Inflammatory macrophage (primary cell): Measurements from ENCODE around the gene STUM.
"Not testable (repeated sequence)": the region's sequence is repeated elsewhere in the genome, so short reads cannot be mapped to it uniquely, and the experiment has no call there.

Experiments
- DNase-seq, 2 donors: peaks; one replicate each; pipeline ENCODE4 v3.0.0-alpha.2; 2020 to 2022

The STUM gene

DNA sequence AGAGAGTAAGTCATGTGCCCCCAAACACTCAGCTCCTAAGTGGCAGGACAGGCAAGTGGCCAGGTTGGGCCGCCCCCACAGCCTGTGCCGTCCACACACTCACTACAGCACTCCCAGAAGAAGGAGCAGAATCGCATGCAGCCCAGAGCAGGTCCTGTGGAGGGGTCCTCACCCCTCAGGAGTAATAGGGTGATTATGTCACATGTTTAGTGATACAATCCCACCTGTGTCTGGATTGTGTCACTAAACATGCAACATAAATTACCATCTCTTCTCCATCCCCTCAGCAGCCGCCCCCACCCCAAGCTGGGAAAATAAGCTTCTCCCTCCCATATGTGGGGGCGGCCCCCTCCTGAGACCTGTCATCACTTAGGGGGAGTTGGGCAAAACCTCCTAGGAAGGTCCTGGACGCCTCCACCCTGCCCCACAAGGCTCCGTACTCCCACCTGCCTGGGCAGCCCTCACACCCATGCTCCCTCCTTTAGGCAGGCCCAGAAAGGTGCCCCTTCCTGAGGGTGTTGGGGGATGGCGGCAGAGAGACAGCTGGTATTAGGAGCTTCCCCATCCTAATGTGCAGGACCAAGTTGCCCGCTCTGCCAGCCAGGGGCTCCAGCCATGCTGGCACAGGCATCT is 56.9 kb downstream of the STUM start:
- no peak for DNase-seq

DNA sequence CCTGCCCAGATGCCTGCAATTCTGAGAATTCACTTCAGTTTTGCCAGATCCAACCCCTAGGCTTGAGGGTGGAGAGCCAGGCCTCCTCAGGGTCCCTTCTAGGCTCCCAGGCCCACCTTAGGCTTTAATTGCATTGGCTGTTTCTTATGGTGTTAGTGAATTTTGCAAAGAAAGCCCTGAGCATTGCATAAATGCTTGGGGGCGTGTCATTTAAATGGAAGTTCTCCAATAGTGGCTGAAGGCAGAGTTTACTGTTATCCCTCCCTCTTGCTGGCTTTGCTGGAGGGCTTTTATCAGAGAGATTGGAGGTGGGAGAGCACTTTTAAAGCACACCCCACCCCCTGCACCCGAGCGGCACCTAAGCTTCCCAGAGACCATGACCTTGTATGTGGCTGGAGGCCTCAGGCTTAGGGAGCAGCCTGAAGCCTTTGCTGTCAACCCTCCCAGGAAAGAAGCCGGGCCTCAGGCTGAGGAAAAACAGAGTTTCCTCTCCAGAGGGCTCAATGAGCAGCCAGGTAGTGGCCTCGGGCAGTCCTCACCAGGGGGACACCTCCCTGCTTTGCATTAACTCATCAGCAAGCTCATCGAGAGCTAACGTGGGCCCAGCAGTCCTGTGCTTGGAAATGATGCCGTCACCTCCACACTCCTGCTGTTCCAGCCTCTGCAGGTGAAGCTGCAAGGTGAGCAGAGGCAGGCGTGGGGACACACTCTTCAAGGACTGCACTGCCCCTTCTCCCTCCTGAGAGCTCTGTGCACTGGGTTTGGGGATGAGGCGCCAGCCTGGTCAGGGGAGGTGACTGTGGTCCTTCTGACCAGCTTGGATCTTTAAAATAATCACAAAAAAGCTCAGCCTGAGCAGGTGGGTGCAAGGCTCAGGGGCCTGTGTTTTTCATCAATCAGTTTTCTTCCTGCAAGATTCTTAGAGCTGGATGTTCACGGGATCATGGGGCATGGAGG is 58.0 kb downstream of the STUM start:
- DNase-seq = no peak

DNA sequence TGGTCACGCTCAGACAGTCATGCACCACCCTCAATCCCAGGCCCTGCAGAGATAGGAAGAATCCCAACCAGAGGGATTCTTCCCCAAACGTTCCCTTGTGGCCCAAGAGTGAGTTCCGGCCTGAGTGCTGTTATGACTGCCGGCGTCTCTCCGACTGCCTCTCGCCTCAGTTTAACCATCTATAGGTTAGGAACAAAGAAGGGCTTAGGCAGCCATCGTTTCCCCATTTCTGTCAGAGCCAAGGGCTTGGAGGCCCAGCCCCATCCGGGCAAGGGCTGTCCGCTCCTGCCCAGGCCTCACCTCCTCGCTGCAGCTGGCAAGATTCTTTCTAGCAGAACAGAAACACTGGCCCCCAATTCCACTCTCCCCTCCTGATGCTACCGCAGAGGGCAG is 58.7 kb downstream of the STUM start:
- no peak for DNase-seq

DNA sequence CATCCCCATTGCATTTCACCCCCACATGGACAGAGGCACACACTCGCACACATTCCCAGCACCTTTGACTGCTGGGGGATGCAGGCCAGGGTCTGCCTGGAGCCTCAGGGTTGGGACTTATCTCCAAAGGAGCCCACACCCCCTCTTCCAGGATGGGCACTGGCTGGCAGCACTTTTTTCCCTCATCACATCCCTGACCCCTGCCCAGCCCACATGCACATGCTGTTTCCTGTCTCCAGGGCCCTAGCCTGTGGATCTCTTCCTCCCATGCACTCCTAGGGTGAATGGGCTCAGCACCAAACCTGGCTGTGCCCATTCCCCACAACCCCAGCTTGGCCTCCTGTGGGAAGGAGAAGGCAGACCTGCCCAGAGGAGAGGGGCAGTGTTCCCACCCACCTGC is 59.3 kb downstream of the STUM start:
- no peak for DNase-seq

DNA sequence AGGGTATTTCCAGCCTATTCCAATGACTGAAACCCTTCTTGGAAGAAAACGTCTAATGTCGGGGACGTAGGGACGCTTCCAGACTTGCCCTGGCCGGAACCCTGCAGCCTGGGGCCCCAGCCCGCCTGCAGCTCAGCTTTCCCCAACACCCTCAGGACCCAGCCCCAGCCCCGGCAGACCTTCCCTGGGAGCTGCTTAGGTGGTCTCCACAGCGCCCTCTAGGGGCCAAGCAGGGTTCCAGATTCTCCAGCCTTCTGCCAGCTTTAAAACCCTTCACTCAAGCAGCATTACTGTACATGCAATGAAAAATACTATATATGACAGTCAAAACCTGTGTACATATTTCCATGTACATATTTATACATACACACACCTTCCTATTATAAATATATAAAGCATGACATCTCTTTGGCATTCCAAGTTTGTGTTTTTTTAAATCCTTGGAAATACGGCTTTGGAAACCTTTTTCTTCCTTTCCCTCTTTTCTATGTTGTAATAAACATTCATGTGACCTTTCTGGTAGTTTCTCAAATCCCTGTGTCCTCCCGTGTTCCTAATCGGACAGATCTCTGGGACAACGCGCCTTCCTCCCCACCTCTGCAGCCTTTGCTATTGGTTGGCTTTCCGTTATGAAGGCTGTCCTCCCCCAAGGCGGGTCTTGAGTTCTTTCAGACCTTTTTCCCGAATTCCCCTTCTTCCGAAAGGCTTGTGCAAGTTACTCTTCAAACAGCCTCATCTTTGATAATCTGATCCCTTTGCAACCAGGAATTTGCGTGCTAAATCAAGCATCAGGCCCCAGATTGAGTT is 60.3 kb downstream of the STUM start:
- DNase-seq = peak; percentile 55 to 74

DNA sequence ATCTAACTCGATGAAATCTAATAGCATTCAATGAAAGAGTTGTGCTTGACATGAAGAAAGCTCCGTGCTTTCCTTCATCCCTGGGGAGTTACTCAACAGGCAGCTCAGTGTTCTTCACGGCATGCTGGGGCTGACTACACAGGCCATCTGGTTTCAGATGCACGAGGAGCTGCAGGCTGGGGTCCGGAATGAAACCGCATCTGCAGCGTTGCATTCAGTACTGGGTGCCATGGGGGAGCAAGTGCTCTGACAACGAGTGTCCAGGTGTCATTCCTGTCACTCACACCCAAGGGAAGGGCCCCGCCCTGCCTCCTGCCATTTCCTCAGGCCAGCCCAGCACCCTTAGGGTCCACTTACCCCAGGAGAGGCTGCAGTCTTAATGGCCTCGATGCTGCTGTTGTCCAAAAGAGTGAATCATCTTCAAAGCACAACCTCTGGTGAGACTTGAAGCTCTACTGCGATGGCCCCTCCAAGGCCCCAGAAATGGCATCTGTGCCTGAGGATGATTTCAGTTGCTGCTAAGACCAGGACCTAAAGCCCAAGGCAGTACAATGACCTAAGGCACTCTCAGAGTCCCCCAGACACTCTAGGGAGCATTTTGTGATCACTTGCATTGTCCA is 61.4 kb downstream of the STUM start:
- DNase-seq = no peak

DNA sequence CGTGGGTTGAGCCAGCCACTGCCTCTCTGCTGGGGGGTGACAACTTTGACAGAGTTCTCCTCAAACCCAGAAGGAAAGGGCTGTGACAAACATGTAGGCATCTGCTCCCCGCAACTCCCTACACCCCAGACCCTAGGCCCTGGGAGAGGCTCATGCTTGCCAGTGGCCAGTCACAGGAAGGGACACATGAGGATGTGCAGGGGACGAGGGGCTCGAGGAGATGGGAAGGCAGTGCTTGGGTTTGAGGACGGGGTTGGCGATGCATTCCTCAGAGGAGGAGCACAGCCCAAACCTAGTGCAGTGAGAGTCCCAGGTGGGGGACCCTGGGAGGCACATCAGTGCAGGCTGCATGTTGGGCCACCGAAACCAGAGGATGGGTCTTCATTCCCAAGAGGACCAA is 62.1 kb downstream of the STUM start:
- DNase-seq = no peak

- DNase-seq = no peak
Observed at GRCh38 chr1:226611301-226611700, 62.7 kb downstream of the STUM start.

- DNase-seq = not testable (repeated sequence)
Observed at GRCh38 chr1:226611980-226612379, 63.4 kb downstream of the STUM start.

DNA sequence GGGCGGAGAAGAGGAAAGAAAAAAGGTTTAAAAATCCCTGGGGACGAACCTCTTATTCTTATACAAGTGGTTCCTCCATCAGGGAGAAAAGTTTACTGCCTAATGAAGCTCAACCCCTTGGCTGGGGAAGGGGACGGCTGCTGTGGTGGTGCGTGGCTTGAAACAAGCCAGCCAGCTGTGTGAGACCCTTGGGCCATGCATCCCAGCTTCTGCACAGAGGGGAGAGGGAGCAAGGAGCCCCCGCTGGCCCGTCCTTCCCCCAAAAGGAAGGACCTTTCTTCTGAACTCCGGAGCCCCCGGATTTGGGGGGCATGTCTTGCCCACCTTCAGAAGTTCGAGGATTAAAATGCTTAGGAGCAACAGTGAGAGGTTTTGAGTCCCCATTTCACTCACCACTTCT is 67.3 kb downstream of the STUM start:
- no peak for DNase-seq

GRCh38 chr1:226616636-226617035 is 68.1 kb downstream of the STUM start:
- no peak for DNase-seq

DNA sequence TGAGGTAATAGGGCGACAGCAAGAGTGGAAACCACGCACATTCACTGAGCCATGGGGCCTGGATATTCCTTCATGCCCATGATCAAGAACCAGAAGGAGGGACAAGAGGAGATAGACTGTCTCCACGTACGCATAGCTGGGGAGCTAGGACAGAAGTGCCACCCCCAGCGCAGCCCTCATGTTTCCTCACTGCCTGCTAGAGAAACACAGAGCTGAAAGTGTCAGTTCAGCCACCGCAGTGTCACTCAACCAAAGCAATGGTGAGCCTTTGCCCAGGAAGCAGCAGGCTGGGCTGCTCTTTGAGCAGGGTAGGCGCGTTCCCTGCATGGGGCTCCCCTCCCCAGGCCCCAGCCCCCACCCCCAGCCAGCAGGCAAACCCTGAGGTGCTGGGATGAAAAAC is 68.5 kb downstream of the STUM start:
- no peak for DNase-seq

DNA sequence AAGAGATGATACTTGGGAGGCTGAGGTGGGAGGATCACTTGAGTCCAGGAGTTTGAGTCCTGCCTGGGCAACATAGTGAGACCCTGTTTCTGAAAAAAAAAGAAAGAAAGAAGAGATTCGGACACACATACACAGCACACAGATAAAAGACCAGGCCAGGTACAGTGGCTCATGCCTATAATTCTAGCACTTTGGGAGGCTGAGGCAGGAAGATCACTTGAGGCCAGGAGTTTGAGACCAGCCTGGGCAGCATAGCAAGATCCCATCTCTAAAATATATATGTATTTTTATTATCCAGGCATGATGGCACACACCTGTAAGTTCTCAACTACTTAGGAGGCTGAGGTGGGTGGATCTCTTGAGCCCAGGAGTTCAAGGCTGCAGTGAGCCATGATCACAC is 69.2 kb downstream of the STUM start:
- DNase-seq = not testable (repeated sequence)

GRCh38 chr1:226618380-226618779 is 69.8 kb downstream of the STUM start:
- DNase-seq = no peak

- DNase-seq = no peak
Observed at GRCh38 chr1:226619031-226619430, 70.5 kb downstream of the STUM start.

GRCh38 chr1:226622012-226622411 is 73.4 kb downstream of the STUM start:
- no peak for DNase-seq

DNA sequence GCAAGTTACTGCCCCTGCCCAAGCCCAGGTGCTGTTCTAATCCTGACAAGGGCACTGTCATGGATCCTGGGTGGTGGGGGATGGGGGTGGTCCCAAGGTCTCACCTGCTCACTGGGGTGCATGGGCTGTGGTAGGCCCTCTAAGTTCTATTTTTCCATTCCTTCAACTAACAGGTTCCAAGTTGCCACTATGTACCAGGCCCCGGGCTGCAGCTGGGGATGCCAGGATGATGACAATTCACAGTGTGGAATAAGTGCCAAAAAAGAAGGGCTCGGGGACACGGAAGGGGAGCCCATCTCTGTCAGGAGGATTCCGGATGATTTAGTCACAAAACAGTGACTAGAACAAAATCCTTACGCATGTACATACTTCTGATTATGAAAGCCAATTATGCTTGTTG is 76.0 kb downstream of the STUM start:
- no peak for DNase-seq

DNA sequence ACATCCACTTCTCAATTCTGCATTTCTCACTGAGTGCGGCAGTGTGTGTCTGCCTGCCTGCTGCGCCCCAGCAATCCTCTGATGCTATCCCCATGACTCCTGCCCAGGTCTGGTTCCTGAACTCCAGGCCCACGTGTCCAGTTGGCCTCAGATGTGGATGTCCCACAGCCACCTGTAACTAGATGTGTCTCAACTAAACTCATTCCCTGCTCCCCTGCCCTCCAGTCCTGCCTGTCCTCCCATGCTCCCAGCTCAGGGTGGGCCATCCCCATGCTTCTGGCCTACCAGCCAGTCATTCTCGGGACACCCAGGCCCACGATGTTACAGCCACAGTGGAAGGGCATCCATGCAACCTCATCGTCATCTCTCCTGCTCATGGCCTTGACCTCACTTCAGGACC is 76.8 kb downstream of the STUM start:
- no peak for DNase-seq

DNA sequence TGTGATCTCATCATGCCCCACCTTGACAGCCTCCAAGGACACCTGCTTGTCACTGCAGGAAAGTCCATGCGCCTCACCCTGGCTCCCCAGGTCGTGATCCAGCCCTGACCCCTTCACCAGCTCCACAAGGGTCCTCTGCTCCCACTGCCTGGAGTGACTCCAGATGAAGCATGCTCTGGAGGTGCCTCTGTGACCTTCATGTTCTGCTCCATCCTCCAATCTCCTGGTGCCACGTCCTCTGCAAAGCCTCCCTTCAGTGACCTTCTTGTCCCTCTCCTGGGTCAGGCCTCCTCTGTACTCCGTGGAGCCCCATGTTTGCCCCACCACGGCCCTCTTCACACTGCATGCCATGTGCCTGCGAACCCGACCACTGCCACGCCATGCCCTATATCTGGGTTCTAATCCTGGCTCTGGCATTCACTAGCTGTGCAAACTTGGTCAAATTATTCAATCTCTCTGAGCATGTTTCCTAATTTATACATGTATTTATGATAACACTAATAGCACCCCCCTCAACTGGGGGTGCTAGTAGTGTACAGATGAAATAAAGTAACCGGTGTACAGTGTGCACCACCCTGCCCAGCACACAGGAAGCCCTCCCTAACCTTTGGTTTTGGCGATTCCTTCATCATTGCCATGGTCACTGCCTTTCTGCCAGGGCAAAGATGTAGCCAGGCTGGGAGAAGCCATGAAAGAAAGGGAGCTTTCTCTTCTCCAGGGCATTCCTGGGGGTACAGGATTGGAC is 77.4 kb downstream of the STUM start:
- DNase-seq = no peak

DNA sequence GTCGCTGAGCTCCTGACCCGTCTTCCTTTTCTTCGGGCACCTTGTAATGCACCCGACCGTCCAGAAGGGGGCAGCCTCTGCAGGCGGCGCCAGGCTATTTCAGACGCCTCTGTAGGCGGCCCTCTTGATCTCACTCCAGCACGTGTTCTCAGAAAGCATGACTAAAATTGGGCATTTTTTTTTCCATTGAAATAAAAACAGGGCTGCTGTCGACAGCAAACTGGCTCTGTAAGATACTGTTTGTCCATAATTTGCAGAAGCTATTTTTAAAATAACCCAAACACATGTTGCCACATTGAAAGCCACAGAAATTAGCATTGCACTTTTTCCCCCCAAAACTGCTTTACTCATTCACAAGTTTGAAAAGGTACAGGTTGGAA is 78.0 kb downstream of the STUM start:
- DNase-seq = peak; percentile 93 to 95

DNA sequence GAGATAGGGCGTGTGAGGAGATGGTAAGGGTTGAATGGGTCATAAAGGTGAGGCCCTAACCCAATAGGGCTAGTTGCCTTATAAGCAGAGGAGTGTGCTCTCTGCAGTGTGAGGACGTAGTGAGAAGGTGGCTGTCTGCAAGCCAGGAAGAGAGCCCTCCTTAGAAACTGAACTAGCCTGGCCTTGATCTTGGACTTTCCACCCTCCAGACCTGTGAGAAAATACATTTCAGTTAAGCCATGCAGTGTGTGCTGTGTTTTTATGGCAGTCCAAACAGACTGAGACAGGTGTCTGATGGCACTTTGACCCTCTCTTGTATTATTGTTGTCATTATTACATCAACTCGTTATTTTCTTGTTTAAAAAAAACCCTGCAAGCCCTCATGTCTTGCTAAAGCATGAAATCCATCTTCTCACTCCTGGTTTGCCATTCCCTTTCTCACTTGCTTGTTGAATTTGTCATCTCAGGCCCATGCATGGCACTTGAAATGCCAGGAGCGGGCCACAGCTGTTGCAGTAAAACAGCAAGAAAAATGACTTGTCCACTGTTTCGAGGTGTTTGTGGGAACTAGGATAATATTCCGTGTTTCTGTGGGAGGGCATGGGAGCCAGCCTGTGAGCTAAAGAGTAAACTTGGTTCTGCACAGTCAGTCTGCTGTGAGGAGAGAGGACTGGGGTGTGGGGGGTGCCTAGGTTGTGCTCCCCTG is 78.6 kb downstream of the STUM start:
- no peak for DNase-seq
